Dermis blood vessel endothelial cell (primary cell): ENCODE data around the gene ZNF276. TPM values are rescaled to one million over a fixed set of nuclear protein-coding genes. Genes with fewer than 3 reads are reported as not detected.
"Not testable (repeated sequence)": the region's sequence is repeated elsewhere in the genome, so short reads cannot be mapped to it uniquely, and the experiment has no call there.

ENCODE experiments used
- DNase-seq: peaks from one replicate; pipeline ENCODE4 v3.0.0; 2010
- total RNA-seq: library from RNA; depleted of rRNA; stranded (reverse); fragments of >200 nt; gene quantifications from 2 replicates; pipeline ENCODE4 v1.2.3, GENCODE V29; 2014

The ZNF276 gene, protein sequence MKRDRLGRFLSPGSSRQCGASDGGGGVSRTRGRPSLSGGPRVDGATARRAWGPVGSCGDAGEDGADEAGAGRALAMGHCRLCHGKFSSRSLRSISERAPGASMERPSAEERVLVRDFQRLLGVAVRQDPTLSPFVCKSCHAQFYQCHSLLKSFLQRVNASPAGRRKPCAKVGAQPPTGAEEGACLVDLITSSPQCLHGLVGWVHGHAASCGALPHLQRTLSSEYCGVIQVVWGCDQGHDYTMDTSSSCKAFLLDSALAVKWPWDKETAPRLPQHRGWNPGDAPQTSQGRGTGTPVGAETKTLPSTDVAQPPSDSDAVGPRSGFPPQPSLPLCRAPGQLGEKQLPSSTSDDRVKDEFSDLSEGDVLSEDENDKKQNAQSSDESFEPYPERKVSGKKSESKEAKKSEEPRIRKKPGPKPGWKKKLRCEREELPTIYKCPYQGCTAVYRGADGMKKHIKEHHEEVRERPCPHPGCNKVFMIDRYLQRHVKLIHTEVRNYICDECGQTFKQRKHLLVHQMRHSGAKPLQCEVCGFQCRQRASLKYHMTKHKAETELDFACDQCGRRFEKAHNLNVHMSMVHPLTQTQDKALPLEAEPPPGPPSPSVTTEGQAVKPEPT
- 27.4 and 44.2 TPM in 2 replicates for total RNA-seq

DNA sequence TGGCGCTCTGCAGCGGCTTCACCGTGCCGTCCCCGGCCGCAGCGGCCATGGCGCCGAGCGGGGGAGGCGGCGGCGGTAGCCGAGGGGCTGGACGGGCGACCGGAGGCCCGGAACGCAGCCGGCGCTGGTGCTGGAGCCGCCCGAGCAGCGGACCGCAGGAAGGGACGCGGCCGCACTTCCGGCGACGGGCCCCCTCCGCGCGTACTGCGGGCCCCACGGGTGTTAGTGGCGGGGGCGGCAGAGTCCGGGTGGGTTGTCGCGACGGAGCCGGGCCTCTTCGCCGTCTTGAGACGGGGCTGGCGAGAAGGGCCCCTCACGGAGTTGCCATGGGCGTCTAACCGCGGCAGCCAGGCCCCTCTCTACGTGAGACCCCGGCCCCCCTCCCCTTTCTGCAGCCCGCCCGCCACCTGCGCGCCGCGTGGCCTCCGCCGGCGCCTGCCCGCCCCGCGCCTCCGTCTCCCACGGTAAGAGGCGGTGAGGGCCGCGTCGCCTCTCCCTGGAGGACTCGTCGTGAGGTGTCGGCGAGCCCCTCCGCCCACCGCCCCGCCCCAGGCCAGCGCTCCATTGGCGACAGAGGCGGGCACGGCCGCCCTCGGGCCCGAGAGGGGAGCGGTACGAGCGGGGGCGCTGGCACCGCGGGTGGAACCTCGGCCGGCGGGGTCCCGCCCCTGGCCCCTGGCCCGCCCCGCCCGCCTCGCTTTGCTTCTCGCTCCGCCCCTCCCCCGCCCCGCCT lies at the start of gene ZNF276, which contains the start of gene VPS9D1:
Gene ZNF276 (plus strand): TSS at position 725 of the 733 bp plus-strand sequence. CDS start 104 bp downstream, outside the sequence.
Gene VPS9D1 (minus strand): TSS at position 86 of the 733 bp plus-strand sequence. CDS start 37 bp downstream, at position 49.
- DNase-seq = peak; percentile 84

GRCh38 chr16:89671565-89671964 lies 49.8 kb upstream of the ZNF276 start:
- not testable (repeated sequence) for DNase-seq

DNA sequence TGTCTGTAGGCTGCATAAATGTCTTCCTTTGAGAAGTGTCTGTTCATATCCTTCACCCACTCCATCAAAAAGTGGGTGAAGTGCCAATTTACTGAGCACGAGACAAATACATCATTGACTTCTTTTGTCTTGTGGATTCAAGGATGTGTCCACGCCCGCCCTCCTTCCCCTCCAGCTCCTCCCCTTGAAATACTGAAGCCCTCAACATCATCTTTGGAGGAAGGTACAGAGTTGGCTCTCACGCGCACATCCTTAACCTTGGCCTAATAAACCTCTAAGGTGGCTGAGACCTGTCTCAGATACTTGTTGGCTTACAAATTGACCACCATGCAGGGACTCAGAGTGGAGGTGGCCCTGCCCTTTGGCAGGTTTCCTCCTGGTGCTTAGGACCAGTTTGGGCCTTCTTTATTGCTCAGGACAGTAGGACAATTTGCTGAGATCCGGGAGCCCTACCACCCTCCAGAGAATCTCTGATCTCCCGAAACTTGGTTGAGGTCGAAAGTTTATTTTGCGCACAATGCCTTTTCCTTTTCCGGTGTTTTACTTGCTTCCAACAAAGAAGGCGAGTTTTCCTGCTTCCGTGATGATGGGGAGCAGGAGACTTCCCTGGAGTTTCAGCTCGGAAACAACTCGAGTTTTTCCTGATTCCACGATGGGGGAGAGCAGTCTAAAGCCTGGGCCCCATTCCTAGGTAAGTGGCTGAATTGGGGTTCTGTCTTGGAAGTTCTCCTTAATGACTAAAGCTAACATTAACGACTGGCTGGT lies 49.0 kb upstream of the ZNF276 start:
- peak; percentile 47 for DNase-seq

- no peak for DNase-seq
Measured at GRCh38 chr16:89678258-89678657, 43.1 kb upstream of the ZNF276 start.

DNA sequence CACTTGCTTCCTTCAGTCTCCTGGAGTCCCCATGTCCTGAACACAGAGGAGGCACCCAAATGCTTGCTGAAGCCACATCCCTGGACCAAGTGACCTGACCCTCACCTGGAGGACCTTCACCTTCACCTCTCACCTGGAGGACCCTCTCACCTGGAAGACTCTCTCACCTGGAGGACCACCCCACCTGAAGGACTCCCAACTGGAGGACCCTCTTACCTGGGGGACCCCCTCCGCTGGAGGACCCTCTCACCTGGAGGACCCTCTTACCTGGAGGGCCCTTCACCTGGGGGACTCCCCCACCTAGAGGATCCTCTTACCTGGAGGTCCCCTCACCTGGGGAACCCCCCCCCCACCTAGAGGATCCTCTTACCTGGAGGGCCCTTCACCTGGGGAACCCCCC lies 35.4 kb upstream of the ZNF276 start:
- no peak for DNase-seq

DNA sequence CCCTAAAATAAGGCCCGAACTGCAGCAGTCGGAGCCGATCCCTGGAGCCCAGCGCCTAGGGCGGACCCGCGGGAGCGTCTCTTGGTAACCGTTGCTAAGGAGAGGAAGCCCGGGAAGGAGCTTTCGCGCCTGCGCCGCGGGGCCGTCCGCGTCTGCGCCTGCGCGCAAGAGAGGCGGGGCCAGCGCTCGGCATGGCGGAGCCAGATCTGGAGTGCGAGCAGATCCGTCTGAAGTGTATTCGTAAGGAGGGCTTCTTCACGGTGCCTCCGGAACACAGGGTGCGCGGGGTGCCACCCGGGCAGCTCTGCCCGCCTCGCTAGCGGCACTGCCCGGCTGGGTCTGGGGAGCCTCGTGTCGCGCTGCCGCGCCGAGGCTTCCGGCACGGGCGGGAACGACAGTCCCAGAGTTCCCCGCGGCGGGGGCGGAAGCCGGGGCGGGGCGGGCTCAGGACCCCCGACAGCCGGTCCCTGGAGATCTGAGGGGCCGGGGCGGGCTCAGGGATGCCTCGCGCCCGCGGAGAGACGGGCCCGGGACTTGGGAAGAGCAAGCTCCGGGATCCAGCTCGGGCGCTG lies 34.7 kb upstream of the ZNF276 start, which contains the start of gene CDK10:
Gene CDK10 (plus strand): TSS at position 170 of the 572 bp plus-strand sequence. CDS start 22 bp downstream, at position 192.
- DNase-seq = peak; percentile 92

- peak; percentile 56 for DNase-seq
Measured at GRCh38 chr16:89687092-89687940, 34.0 kb upstream of the ZNF276 start.

DNA sequence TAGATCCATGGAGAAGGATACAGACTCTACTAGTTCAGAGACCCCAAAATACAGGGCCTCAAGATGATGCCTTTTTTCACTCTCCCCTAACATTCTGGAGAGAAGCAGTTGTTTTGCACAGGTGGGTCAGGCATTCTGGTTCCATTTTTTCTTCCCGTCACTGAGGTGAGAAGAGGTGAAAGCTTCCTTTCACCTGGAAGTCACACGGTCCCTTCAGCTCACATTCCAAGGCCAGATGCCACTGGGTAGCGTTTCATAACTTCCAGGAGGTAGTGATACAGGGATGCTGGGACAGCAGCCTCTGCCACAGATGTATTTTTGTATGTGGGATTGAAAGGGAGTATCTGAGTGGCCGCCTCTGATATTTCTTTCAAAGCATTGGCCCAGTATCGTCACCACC lies 32.9 kb upstream of the ZNF276 start:
- DNase-seq = no peak

DNA sequence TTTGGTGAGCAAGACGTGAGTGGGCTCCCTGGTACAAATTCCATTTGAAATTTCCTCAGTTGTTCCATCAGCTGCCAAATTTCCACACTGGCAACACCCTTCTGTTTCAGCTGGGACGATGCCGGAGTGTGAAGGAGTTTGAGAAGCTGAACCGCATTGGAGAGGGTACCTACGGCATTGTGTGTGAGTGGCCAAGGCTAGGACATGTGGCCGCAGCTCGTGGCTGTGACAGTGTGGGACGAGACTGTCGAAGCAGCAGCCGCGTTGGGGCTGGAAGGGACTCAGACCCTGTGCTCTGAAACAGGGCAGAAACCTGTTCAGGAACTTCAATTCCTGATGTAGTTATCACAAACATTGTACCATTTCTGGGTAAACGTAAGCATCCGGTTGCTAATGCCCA lies 32.2 kb upstream of the ZNF276 start:
- no peak for DNase-seq

DNA sequence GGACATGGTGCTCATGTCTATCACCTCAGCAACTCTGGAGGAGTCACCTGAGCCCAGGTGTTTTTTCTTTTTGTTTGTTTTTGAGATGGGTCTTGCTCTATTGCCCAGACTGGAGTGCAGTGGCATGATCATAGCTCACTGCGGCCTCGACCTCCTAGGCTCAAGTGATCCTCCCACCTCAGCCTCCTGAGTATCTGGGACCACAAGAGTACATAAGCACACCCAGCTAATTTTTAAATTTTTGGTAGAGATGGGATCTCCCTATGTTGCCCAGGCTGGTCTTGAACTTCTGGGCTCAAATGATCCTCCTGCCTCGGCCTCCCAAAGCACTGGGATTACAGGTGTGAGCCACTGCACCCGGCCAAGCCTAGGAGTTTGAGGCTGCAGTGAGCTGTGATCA lies 31.7 kb upstream of the ZNF276 start:
- not testable (repeated sequence) for DNase-seq

- DNase-seq = no peak
Measured at GRCh38 chr16:89690392-89690901, 30.9 kb upstream of the ZNF276 start.

GRCh38 chr16:89691231-89691985 lies 29.9 kb upstream of the ZNF276 start:
- DNase-seq = no peak

DNA sequence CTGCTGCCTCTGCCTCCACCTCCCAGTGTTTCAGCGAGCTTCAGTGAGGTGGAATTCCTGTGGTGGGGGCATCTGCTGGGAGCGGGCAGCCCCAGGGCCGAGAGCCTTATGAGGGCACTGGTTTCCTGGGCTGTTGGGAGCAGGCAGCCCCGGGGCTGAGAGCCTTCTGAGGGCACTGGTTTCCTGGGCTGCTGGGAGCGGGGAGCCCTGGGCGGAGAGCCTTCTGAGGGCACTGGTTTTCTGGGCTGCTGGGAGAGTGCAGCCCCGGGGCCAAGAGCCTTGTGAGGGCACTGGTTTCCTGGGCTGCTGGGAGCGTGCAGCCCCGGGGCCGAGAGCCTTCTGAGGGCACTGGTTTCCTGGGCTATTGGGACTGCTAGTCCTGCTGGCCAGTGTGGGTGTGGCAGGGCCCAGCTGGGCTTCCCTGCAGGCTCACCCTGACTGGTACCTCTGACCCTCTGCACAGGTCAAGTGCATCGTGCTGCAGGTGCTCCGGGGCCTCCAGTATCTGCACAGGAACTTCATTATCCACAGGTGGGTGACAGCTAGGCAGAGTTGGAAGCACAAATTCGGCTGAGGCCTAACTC lies 29.3 kb upstream of the ZNF276 start:
- DNase-seq = no peak

- DNase-seq = no peak
Measured at GRCh38 chr16:89693289-89693731, 28.0 kb upstream of the ZNF276 start.

GRCh38 chr16:89693931-89694783 lies 27.2 kb upstream of the ZNF276 start:
- DNase-seq = no peak

DNA sequence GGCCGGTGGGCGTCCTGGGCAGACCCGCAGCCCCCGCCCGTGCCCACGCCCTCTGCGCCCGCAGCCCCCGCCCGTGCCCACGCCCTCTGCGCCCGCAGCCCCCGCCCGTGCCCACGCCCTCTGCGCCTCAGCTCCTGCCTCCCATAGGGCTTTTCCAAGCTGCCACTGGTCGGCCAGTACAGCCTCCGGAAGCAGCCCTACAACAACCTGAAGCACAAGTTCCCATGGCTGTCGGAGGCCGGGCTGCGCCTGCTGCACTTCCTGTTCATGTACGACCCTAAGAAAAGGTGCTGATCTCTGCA lies 26.6 kb upstream of the ZNF276 start:
- DNase-seq = not testable (repeated sequence)

GRCh38 chr16:89695086-89695874 lies 26.1 kb upstream of the ZNF276 start:
- no peak for DNase-seq
